ENCODE measurements around the gene OR51B4.

OR51B4 gene

DNA sequence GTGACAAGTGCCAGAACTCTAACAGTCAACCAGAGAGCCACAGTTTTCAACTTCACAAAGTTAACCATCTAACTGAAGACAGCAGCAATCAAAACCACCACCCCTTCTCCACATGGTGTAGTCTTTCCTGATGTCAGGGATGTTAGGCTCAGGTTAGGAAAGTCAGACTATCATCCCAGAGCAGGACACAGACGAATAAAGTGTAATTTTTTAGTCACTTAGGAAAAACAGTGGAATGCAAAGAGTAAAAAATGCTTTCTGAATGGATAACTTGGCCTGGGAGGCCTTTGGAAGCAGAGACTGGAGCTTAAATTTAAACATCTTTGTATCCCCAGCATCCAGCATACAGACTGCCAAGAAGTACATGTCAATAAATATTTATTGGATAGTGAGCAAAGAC is 15.4 kb downstream of the OR51B4 start:
- TF ChIP-seq SPI1 (IDR thresholded peaks at IDR 0.05; ENCODE audit: low read depth, low read length) = no peak
- no peak for TF ChIP-seq PAX5 (IDR thresholded peaks at IDR 0.05; ENCODE audit: insufficient read depth, low read length, severe bottlenecking)
- TF ChIP-seq POU2F2 (IDR thresholded peaks at IDR 0.05; ENCODE audit: low read depth, low read length) = no peak
- TF ChIP-seq POLR2A (IDR thresholded peaks at IDR 0.05; ENCODE audit: low read depth, low read length) = no peak
- TF ChIP-seq TAF1 (IDR thresholded peaks at IDR 0.05; ENCODE audit: low read depth, low read length) = no peak
- TF ChIP-seq POLR2AphosphoS5 (IDR thresholded peaks at IDR 0.05; ENCODE audit: low read depth, low read length) = no peak
- DNase-seq (ENCODE audit: insufficient read length, low spot score) = no peak
- no peak for FAIRE-seq

DNA sequence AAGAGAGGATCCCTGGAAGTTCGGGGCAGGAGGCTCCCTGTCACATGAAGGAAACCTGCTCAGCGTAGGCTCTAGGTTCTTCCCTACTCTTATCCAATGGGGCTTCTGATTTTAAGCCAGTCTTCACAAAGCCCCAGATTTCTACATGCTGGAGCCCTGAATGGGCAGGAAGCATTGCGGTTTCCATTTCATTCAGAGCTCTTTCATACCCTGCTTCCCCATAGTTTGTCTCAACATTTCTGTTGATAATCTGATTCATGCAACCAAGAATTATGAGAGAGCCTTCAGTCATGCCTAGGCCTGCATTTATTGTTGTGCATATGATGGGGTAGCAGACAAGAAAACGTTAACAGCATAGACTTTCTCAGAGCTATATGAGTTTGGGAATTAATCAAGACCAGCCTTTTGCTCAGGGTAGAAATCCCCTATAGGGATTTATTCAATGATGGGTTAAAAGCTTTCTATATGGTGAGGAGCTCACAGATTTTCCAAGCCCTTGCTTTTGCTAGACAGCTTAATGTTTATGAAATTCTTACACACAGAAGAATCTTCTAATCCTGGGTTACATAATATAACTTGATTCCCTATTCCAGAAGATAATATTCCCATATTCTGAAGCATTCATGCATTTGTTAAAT is 15.9 kb downstream of the OR51B4 start:
- no peak for DNase-seq (ENCODE audit: insufficient read length, low spot score)
- FAIRE-seq = no peak
- TF ChIP-seq POLR2A (IDR thresholded peaks at IDR 0.05; ENCODE audit: low read depth, low read length) (no peak), POU2F2 (IDR thresholded peaks at IDR 0.05; ENCODE audit: low read depth, low read length) (no peak), PAX5 (IDR thresholded peaks at IDR 0.05; ENCODE audit: insufficient read depth, low read length, severe bottlenecking) (no peak), TAF1 (IDR thresholded peaks at IDR 0.05; ENCODE audit: low read depth, low read length) (no peak), POLR2AphosphoS5 (IDR thresholded peaks at IDR 0.05; ENCODE audit: low read depth, low read length) (no peak), SPI1 (IDR thresholded peaks at IDR 0.05; ENCODE audit: low read depth, low read length) (no peak)

DNA sequence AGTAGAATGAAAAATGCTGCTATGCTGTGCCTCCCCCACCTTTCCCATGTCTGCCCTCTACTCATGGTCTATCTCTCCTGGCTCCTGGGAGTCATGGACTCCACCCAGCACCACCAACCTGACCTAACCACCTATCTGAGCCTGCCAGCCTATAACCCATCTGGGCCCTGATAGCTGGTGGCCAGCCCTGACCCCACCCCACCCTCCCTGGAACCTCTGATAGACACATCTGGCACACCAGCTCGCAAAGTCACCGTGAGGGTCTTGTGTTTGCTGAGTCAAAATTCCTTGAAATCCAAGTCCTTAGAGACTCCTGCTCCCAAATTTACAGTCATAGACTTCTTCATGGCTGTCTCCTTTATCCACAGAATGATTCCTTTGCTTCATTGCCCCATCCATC is 17.1 kb downstream of the OR51B4 start:
- FAIRE-seq (no peak), DNase-seq (ENCODE audit: insufficient read length, low spot score) (no peak)
- TF ChIP-seq PAX5 (IDR thresholded peaks at IDR 0.05; ENCODE audit: insufficient read depth, low read length, severe bottlenecking) = no peak
- no peak for TF ChIP-seq SPI1 (IDR thresholded peaks at IDR 0.05; ENCODE audit: low read depth, low read length)
- TF ChIP-seq TAF1 (IDR thresholded peaks at IDR 0.05; ENCODE audit: low read depth, low read length) = no peak
- TF ChIP-seq POLR2A (IDR thresholded peaks at IDR 0.05; ENCODE audit: low read depth, low read length) = no peak
- TF ChIP-seq POLR2AphosphoS5 (IDR thresholded peaks at IDR 0.05; ENCODE audit: low read depth, low read length) = no peak
- TF ChIP-seq POU2F2 (IDR thresholded peaks at IDR 0.05; ENCODE audit: low read depth, low read length) = no peak

DNA sequence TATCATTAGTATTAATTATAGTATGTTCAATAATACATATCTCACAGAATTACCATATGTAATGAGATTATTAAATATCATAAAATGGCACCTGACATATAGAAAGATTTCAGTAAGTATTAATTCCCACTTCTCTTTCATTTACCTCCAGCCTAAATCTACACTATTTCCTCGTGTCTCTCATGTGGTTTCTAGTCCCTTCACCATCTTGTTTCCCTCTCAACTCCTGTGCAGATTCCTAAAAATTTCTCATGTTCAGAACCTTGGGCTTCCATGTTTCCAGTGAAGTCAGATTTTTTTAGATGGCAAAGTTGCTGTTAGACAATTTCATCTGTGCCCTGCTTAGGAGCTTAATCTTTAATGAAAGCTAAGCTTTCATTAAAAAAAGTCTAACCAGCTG is 17.9 kb downstream of the OR51B4 start:
- DNase-seq (ENCODE audit: insufficient read length, low spot score) (no peak), FAIRE-seq (no peak)
- no peak for TF ChIP-seq POLR2AphosphoS5 (IDR thresholded peaks at IDR 0.05; ENCODE audit: low read depth, low read length)
- TF ChIP-seq POU2F2 (IDR thresholded peaks at IDR 0.05; ENCODE audit: low read depth, low read length) = no peak
- TF ChIP-seq PAX5 (IDR thresholded peaks at IDR 0.05; ENCODE audit: insufficient read depth, low read length, severe bottlenecking) = no peak
- TF ChIP-seq SPI1 (IDR thresholded peaks at IDR 0.05; ENCODE audit: low read depth, low read length) = no peak
- TF ChIP-seq TAF1 (IDR thresholded peaks at IDR 0.05; ENCODE audit: low read depth, low read length) = no peak
- TF ChIP-seq POLR2A (IDR thresholded peaks at IDR 0.05; ENCODE audit: low read depth, low read length) = no peak

DNA sequence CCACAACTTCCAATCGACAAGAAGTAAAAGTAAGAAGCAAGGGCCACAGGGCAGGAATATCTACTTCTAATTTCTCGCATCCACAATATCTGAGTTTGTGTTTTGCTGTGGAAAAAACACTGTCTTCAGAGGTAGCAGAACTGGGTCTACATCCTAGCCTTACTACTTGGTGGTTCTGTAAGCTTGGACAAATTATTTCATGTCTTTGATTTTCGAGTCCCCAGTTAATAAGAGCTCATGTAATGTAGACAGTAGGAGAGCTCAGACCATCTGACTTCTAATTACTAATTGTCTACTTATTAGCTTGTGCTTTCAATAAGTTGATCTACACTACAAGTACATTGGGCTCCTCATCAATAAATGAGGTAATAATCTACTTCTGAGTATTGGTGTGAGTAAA is 18.7 kb downstream of the OR51B4 start:
- FAIRE-seq (no peak), DNase-seq (ENCODE audit: insufficient read length, low spot score) (no peak)
- TF ChIP-seq PAX5 (IDR thresholded peaks at IDR 0.05; ENCODE audit: insufficient read depth, low read length, severe bottlenecking) (no peak), TAF1 (IDR thresholded peaks at IDR 0.05; ENCODE audit: low read depth, low read length) (no peak), SPI1 (IDR thresholded peaks at IDR 0.05; ENCODE audit: low read depth, low read length) (no peak), POU2F2 (IDR thresholded peaks at IDR 0.05; ENCODE audit: low read depth, low read length) (no peak), POLR2AphosphoS5 (IDR thresholded peaks at IDR 0.05; ENCODE audit: low read depth, low read length) (no peak), POLR2A (IDR thresholded peaks at IDR 0.05; ENCODE audit: low read depth, low read length) (no peak)

DNA sequence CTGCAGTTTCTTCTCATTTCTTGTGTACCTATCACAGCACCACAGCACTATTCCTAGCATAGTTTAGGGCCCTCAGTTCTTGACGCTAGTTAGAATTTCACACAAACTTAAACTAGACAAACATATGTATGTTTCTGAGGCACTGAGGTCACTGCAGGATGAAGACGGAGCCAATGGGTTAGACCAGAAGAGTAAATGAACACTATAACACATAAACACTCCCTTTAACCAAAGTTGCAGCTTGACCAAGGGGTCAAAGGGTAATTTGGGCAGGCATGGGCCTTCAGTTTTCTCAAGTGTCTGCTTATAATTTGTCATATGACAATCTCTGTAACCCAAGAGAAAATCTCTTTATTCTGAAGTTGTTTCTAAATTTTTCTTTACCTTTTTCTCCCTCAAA is 19.1 kb downstream of the OR51B4 start:
- FAIRE-seq (no peak), DNase-seq (ENCODE audit: insufficient read length, low spot score) (no peak)
- TF ChIP-seq POU2F2 (IDR thresholded peaks at IDR 0.05; ENCODE audit: low read depth, low read length) = no peak
- TF ChIP-seq TAF1 (IDR thresholded peaks at IDR 0.05; ENCODE audit: low read depth, low read length) = no peak
- TF ChIP-seq POLR2AphosphoS5 (IDR thresholded peaks at IDR 0.05; ENCODE audit: low read depth, low read length) = no peak
- no peak for TF ChIP-seq PAX5 (IDR thresholded peaks at IDR 0.05; ENCODE audit: insufficient read depth, low read length, severe bottlenecking)
- TF ChIP-seq POLR2A (IDR thresholded peaks at IDR 0.05; ENCODE audit: low read depth, low read length) = no peak
- TF ChIP-seq SPI1 (IDR thresholded peaks at IDR 0.05; ENCODE audit: low read depth, low read length) = no peak

DNA sequence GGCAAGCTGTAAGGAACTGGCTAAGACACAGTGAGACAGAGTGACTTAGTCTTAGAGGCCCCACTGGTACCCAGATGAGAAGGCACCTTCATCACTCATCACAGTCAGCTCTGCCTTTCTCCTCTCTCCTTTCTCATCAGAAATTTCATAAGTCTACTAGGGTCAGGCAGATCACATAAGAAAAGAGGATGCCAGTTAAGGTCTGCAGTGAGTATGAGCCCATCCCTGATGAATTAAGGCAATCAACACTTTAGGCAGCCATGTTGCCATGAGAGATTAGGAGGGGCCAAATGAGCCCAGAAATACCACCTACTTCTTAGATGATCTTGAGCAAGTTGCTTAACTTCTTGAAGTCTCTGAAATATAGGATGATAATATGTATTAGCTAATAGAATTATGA is 20.1 kb downstream of the OR51B4 start:
- DNase-seq (ENCODE audit: insufficient read length, low spot score) (no peak), FAIRE-seq (no peak)
- no peak for TF ChIP-seq POLR2A (IDR thresholded peaks at IDR 0.05; ENCODE audit: low read depth, low read length)
- no peak for TF ChIP-seq POU2F2 (IDR thresholded peaks at IDR 0.05; ENCODE audit: low read depth, low read length)
- TF ChIP-seq SPI1 (IDR thresholded peaks at IDR 0.05; ENCODE audit: low read depth, low read length) = no peak

DNA sequence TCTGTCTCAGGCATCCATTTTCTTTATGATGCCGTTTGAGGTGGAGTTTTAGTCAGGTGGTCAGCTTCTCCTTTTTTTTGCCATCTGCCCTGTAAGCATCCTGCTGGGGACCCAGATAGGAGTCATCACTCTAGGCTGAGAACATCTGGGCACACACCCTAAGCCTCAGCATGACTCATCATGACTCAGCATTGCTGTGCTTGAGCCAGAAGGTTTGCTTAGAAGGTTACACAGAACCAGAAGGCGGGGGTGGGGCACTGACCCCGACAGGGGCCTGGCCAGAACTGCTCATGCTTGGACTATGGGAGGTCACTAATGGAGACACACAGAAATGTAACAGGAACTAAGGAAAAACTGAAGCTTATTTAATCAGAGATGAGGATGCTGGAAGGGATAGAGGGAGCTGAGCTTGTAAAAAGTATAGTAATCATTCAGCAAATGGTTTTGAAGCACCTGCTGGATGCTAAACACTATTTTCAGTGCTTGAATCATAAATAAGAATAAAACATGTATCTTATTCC is 21.1 kb downstream of the OR51B4 start:
- DNase-seq (ENCODE audit: insufficient read length, low spot score) (peak; percentile 16), FAIRE-seq (peak; percentile 80)
- TF ChIP-seq POLR2A (IDR thresholded peaks at IDR 0.05; ENCODE audit: low read depth, low read length) (no peak), PAX5 (IDR thresholded peaks at IDR 0.05; ENCODE audit: insufficient read depth, low read length, severe bottlenecking) (no peak), TAF1 (IDR thresholded peaks at IDR 0.05; ENCODE audit: low read depth, low read length) (no peak), POU2F2 (IDR thresholded peaks at IDR 0.05; ENCODE audit: low read depth, low read length) (no peak), POLR2AphosphoS5 (IDR thresholded peaks at IDR 0.05; ENCODE audit: low read depth, low read length) (no peak), SPI1 (IDR thresholded peaks at IDR 0.05; ENCODE audit: low read depth, low read length) (no peak)

DNA sequence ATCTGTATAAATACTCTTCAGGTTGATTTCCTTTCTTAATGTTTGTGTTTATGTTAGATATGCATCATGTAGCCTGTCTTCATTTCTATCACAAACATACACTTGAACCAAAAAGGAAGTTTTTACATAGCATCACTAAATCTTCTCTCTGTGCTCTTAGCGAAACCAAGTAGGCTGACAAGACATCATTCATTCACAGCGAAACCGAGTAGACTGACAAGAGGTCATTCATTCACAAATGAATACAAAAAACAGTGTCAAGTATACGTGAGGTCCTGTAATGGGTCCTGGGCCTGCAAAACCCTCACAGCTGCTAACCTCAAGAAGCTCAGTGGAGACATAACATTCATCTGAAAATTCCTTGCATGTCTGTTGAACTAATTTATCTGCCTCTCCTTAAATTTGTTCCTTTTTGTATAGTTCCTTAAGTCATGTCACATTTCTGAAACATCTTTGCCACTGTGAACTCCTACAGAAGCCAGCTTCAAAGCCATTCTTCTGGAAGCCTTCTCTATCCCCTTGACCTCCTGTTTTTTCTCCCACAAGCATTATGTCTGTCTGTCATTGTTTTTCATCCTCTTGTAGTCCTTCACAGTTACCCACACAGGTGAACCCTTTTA is 22.2 kb downstream of the OR51B4 start:
- TF ChIP-seq SPI1 (IDR thresholded peaks at IDR 0.05; ENCODE audit: low read depth, low read length) = no peak
- TF ChIP-seq POLR2AphosphoS5 (IDR thresholded peaks at IDR 0.05; ENCODE audit: low read depth, low read length) = no peak
- TF ChIP-seq PAX5 (IDR thresholded peaks at IDR 0.05; ENCODE audit: insufficient read depth, low read length, severe bottlenecking) = no peak
- no peak for TF ChIP-seq POLR2A (IDR thresholded peaks at IDR 0.05; ENCODE audit: low read depth, low read length)
- no peak for TF ChIP-seq TAF1 (IDR thresholded peaks at IDR 0.05; ENCODE audit: low read depth, low read length)
- TF ChIP-seq POU2F2 (IDR thresholded peaks at IDR 0.05; ENCODE audit: low read depth, low read length) = no peak
- DNase-seq (ENCODE audit: insufficient read length, low spot score) = no peak
- FAIRE-seq = no peak
